ENCODE results near the gene TSPAN2. TPM values are rescaled to one million over a fixed set of nuclear protein-coding genes. Genes with fewer than 3 reads are reported as not detected.

The TSPAN2 gene
- total and polyA plus RNA-seq, 9 of the 15 experiments (the other 6 are each of a cell fraction or from before 2014, with no cell fraction given): not detected

DNA sequence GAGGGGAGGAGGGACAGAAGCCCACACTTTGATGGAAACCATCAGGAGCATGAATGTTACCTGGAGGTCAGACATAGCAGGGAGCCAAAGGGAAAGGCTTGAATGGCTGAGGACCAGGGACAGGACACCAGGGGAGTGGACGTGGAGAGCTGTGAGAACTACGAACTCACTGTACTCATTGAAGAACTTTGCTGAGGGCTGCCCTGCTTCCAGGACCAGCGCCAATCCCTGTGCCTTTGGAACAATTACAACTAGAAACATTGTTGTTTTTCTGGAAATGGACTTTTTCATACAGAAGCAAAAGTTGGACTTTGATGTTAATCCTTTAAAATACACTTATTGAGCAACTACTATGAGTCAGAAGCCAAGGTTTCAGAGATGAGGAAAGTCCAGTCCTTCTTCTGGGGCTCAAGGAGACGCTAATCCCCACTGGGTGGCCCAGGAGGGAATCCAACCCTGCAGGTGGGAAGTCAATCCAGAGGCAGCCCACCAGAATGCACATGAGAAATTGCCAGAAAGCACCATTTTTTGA is 12.9 kb downstream of the TSPAN2 start (continued):
- TF ChIP-seq, protein P1, sequence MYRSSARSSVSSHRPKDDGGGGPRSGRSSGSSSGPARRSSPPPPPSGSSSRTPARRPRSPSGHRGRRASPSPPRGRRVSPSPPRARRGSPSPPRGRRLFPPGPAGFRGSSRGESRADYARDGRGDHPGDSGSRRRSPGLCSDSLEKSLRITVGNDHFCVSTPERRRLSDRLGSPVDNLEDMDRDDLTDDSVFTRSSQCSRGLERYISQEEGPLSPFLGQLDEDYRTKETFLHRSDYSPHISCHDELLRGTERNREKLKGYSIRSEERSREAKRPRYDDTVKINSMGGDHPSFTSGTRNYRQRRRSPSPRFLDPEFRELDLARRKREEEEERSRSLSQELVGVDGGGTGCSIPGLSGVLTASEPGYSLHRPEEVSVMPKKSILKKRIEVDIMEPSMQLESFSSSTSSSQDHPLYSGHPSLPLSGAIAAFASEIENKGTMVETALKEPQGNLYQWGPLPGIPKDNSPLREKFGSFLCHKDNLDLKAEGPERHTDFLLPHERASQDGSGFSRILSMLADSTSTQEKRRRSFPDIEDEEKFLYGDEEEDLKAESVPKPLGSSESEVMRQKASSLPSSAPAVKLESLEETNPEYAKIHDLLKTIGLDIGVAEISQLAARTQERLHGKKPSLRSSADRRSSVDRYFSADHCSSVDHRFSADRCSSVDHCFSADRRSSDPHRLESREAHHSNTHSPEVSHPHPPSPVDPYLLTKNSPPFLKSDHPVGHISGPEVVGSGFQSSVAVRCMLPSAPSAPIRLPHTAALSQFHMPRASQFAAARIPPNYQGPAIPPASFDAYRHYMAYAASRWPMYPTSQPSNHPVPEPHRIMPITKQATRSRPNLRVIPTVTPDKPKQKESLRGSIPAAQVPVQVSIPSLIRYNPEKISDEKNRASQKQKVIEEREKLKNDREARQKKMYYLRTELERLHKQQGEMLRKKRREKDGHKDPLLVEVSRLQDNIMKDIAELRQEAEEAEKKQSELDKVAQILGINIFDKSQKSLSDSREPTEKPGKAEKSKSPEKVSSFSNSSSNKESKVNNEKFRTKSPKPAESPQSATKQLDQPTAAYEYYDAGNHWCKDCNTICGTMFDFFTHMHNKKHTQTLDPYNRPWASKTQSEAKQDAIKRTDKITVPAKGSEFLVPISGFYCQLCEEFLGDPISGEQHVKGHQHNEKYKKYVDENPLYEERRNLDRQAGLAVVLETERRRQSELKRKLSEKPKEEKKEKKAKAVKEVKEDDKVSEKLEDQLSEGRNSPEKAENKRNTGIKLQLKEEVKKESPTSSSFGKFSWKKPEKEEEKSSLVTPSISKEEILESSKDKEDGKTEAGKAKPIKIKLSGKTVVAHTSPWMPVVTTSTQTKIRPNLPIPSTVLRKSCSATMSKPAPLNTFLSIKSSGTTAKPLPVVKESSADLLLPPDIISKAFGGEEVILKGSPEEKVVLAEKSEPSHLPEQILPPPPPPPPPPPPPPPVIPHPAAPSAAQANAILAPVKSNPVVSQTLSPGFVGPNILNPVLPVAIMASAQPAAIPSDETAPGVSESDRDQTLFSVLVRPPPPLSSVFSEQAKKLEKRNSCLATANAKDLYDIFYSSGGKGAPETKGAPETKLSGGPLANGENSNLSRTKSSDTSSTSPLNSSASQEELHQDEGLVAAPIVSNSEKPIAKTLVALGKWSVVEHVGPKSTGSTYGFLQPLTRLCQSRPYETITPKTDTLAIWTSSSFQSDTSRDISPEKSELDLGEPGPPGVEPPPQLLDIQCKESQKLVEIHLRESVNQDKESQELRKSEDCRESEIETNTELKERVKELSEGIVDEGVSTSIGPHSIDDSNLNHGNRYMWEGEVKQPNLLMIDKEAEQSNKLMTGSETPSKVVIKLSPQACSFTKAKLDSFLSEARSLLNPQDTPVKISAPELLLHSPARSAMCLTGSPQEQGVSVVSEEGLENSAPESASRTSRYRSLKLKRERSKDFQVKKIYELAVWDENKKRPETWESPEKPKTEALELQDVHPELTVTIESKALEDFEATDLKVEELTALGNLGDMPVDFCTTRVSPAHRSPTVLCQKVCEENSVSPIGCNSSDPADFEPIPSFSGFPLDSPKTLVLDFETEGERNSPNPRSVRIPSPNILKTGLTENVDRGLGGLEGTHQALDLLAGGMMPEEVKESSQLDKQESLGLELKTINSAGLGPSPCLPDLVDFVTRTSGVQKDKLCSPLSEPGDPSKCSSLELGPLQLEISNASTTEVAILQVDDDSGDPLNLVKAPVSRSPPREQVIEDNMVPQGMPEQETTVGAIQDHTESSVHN (IDR thresholded peaks at IDR 0.05; ENCODE audit: borderline replicate concordance in 1 of 2, low read depth in 1 of 2): no peak
- TF ChIP-seq TAF7 (tag; IDR thresholded peaks at IDR 0.05): no peak

Measured in K562 (cell line).